Measurements from ENCODE around the gene ABCB9. TPM values are rescaled to one million over a fixed set of nuclear protein-coding genes. Genes with fewer than 3 reads are reported as not detected.

The ABCB9 gene
- total RNA-seq, 2 donors from 2014 or later, result 4.3 to 4.5 TPM

- H3K9ac ChIP-seq (ENCODE audit: low read depth in 2 of 2, low read length in 2 of 2), result peak overlapping the region in 1 of 2 donors; percentile 54
These were observed 927 bp downstream of the ABCB9 start for GRCh38 chr12:122965321-122965751.

GRCh38 chr12:122964439-122965257, 1.6 kb downstream of the ABCB9 start:
- TF ChIP-seq, protein P1, sequence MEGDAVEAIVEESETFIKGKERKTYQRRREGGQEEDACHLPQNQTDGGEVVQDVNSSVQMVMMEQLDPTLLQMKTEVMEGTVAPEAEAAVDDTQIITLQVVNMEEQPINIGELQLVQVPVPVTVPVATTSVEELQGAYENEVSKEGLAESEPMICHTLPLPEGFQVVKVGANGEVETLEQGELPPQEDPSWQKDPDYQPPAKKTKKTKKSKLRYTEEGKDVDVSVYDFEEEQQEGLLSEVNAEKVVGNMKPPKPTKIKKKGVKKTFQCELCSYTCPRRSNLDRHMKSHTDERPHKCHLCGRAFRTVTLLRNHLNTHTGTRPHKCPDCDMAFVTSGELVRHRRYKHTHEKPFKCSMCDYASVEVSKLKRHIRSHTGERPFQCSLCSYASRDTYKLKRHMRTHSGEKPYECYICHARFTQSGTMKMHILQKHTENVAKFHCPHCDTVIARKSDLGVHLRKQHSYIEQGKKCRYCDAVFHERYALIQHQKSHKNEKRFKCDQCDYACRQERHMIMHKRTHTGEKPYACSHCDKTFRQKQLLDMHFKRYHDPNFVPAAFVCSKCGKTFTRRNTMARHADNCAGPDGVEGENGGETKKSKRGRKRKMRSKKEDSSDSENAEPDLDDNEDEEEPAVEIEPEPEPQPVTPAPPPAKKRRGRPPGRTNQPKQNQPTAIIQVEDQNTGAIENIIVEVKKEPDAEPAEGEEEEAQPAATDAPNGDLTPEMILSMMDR (IDR thresholded peaks at IDR 0.05), result no peak
- Histone ChIP-seq H3K4me3 (no peak overlapping the region), H3K4me1 (peaks cover 25% of the 10 kb centered on the region), H3K9ac (ENCODE audit: low read depth in 2 of 2, low read length in 2 of 2) (peak overlapping the region in 1 of 2 donors; percentile 18), H3K27ac (no peak overlapping the region), H3K27me3 (no peaks in the 10 kb centered on the region), H3K36me3 (no peaks in the 10 kb centered on the region), H3K9me3 (no peaks in the 10 kb centered on the region)
- peak; percentile 16 for DNase-seq
- intact Hi-C loops (cut with DNase I), result no loop called here

More at GRCh38 chr12:122965321-122965751, 927 bp downstream of the ABCB9 start:
- intact Hi-C loops (cut with DNase I), result no loop called here
- Histone ChIP-seq H3K36me3 (no peaks in the 10 kb centered on the region), H3K27me3 (no peaks in the 10 kb centered on the region), H3K27ac (no peak overlapping the region), H3K4me1 (peaks cover 25% of the 10 kb centered on the region), H3K4me3 (peak overlapping the region; percentile 56), H3K9me3 (no peaks in the 10 kb centered on the region)
- no peak for DNase-seq
- TF ChIP-seq, protein P1 (IDR thresholded peaks at IDR 0.05), result no peak

DNA sequence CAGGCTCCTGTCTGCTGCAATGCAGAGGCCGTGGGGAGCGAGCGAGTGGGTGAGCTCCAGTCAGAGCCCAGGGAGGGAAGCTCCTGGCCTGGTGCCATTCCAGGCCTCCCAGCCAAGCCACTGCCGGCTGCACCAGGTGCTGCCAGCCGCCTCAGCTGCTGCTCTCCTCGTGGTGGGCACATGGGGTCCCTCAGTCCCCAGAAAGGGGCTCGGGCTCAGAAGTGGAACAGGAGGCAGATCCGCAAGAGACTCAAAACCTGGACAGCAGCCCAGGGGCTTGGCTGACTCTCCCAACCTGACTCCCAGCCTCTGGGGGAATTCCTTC, 2.4 kb downstream of the ABCB9 start:
- DNase-seq, result no peak
- Histone ChIP-seq H3K9ac (ENCODE audit: low read depth in 2 of 2, low read length in 2 of 2) (no peak overlapping the region), H3K9me3 (no peaks in the 10 kb centered on the region), H3K4me1 (peaks cover 25% of the 10 kb centered on the region), H3K4me3 (no peak overlapping the region), H3K27ac (no peak overlapping the region), H3K36me3 (no peaks in the 10 kb centered on the region), H3K27me3 (no peaks in the 10 kb centered on the region)
- intact Hi-C loops (cut with DNase I), result no loop called here
- TF ChIP-seq, protein P1 (IDR thresholded peaks at IDR 0.05), result no peak

- Histone ChIP-seq H3K36me3 (no peaks in the 10 kb centered on the region), H3K4me1 (peaks cover 22% of the 10 kb centered on the region), H3K4me3 (no peak overlapping the region), H3K9ac (ENCODE audit: low read depth in 2 of 2, low read length in 2 of 2) (peak overlapping the region in 1 of 2 donors; percentile 60), H3K9me3 (no peaks in the 10 kb centered on the region), H3K27me3 (no peaks in the 10 kb centered on the region), H3K27ac (peak overlapping the region; percentile 74)
- intact Hi-C loops (cut with DNase I), result no loop called here
- TF ChIP-seq, protein P1 (IDR thresholded peaks at IDR 0.05), result no peak
- peak; percentile 83 for DNase-seq
These were observed 4.5 kb downstream of the ABCB9 start for GRCh38 chr12:122961531-122962329.

DNA sequence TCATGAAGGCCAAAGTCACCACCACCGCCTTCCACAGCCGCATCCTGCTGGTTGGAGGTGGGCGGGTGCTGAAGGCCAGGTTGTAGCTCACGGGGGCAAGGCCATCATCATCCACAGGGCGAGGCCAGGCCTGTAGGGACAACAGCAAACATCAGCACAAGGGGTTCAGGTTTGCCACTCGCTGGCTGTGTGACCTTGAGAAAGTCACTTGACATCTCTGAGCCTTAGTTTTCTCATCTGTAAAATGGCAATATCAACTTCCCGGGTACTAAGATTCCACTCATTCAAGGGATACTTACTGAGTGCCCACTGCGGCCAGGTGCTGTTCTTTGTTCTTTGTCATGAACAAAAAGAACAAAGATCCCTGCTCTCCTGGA, 6.1 kb downstream of the ABCB9 start:
- DNase-seq, result no peak
- Histone ChIP-seq H3K36me3 (no peaks in the 10 kb centered on the region), H3K27me3 (no peaks in the 10 kb centered on the region), H3K4me3 (no peak overlapping the region), H3K27ac (no peak overlapping the region), H3K4me1 (peaks cover 11% of the 10 kb centered on the region), H3K9ac (ENCODE audit: low read depth in 2 of 2, low read length in 2 of 2) (no peak overlapping the region), H3K9me3 (no peaks in the 10 kb centered on the region)
- TF ChIP-seq, protein P1 (IDR thresholded peaks at IDR 0.05), result no peak
- intact Hi-C loops (cut with DNase I), result no loop called here

Measured in colonic mucosa (tissue), 4 donors.